Measurements from ENCODE around the gene DFFB.

Gene DFFB

DNA sequence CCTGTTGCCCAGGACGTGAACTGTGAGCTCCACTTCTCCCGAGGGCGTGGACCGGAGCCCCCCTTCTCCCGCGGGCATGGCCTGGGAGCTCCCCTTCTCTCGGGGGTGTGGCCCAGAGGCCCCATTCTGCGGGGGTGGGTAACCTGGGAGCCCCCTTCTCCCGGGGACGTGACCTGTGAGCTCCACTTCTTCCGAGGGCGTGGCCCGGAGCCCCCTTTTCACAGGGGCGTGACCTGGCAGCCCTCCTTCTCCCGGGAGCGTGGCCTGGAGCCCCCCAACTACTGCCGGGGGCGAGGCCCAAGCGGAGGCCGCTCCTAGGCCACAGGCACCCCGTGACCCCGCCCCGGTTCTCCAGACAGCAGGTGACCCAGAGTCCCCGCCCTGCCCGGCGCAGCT, 42.5 kb downstream of the DFFB start:
- no peak for DNase-seq

DNA sequence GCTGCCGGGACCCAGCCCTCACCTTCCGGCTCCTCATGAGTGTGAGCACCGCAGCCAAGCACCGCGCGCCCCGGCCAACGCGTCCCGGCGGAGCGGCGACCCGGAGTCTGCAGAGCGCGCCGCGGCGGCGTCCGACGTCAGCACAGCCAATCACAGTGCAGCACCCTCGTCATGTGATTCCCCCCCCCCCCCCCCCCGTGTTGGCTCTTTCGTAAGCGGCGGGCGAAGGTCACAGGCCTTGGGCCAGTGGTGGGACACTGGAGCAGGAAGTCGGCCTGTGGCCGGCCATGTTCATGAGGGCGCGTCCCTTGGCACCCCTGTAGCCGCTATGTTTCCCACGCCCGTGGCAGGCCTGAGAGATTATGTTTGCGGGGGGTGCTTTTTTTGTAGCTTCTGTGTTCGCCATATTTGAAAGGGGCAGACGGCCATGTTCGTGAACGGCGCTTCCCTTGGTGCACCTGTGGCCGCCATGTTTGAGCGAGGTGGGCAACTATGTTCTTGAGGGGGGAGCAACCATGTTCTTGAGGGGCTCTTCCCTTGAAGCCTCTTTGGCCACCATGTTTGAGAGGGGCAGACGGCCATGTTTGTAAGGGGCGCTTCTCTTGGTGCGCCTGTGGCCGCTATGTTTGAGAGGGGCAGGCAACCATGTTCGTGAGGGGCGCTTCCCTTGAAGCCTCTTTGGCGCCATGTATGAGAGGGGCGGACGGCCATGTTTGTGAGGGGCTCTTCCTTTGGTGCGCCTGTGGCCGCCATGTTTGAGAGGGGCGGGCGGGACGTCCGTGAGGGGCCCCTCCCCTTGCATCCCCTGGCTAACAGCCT, 43.1 kb downstream of the DFFB start, which contains the start of gene C1orf174:
TSS of gene C1orf174 (minus strand) at position 123 of the 819 bp plus-strand sequence. CDS start at position 37, 86 bp downstream.
- DNase-seq = no peak

DNA sequence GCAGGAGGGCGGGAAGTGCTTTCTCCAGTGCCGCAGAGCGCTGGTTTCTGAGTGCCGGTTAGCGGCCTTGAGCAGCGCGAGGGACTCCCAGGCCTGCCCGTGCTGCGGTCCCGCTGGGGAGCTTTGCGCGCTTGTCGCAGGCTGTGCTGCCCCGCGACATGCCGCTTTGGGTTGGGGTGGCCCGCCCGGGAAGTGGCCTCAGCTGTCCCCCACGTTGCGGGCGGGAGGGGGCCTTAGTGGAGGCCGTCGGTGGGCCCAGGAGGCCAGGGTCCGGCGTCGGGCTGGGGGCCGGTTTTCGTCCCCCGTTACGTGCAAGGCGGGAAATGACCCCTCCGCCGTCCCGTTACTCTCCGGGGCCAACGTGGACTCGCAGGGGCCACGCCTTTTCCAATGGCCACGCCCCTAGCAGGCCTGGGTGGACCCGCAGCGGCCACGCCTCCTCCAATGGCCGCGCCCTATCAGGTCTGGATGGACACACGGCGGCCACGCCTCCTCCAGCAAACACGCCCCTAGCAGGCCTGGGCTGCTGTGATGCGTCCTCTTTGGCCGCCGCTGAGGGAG, 43.8 kb downstream of the DFFB start:
- no peak for DNase-seq

DNA sequence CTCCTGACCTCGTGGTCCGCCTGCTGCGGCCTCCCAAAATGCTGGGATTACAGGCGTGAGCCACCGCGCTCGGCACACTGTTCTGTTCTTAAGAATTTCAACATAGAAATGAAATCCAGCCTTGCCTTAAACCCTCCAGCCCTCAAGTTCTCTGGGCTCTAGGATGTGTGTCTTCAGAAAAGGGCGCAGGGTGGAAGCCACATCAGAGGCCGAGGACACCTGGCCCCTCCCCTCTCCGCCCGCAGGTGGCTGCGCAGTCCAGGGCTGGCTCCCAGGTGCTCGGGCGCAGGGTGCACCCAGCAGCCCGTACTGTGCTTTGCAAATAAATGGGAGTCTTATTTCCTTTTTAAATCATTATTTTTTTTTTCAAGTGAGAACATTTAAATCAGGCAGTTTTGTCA, 44.8 kb downstream of the DFFB start:
- DNase-seq = no peak

DNA sequence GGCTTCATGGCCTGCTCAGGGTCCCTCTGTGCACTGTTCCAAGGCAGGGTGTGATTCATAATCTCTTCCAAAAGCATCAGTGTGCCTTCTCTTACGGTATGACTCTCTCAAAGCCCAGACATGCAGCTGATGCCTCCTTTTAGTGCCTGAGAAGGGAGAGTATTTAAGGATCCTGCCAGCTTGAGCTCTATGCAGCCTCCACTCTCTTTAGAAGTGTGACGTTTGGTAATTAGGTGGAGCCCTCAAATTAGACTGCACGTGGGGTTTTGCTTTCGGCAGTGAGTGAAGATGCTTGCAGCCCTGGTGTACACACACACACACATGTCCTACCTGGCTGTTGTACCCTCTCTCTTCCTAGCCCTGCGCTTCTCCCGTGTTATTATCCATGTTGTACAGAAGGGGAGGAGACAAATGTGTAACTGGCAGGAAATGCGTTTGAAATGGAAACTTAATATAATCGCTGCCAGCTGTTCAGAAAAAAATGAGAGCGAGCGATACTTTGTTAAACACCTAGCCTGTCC, 45.4 kb downstream of the DFFB start:
- no peak for DNase-seq

DNA sequence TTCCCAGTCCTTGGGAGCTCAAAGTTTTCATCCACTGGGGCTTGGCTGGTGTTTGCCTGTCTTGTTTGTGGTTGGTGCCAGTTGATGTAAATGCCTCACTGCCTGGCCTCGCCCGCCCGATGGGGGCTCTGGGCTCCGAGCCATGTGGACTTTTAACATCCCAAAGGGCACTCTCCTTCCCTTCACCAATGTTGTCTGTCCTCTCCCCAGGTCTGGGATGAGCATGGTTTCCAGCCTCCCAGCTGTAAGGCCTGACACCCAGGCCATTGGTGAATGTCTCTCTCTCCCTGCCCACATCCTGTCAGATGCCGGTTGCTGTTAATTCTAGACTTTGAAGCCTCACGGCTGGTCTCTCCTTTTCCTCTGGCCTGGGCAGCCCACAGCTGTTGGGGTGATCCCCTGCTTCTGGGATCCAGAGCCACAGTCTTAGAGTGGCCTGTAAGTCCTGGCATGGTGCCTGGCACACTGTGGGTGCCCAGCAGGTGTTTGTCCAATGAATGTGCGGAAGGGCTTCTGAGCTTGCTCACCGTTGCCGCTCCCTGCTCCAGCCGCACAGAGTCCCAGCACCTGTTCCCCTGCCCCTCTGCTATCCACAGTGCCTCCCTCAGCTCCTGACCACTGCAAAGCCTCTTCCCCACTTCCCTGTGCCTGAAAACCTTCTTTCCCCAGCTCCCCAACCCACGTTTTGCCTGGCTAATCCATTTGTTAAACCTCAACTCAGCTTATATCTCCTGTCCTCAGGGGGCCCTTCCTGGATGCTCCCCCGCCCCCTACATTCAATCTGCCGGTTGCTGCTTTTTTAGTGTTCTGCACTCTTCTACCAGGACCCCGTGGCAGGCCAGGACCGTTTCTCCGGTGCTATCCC, 46.1 kb downstream of the DFFB start:
- DNase-seq = no peak

DNA sequence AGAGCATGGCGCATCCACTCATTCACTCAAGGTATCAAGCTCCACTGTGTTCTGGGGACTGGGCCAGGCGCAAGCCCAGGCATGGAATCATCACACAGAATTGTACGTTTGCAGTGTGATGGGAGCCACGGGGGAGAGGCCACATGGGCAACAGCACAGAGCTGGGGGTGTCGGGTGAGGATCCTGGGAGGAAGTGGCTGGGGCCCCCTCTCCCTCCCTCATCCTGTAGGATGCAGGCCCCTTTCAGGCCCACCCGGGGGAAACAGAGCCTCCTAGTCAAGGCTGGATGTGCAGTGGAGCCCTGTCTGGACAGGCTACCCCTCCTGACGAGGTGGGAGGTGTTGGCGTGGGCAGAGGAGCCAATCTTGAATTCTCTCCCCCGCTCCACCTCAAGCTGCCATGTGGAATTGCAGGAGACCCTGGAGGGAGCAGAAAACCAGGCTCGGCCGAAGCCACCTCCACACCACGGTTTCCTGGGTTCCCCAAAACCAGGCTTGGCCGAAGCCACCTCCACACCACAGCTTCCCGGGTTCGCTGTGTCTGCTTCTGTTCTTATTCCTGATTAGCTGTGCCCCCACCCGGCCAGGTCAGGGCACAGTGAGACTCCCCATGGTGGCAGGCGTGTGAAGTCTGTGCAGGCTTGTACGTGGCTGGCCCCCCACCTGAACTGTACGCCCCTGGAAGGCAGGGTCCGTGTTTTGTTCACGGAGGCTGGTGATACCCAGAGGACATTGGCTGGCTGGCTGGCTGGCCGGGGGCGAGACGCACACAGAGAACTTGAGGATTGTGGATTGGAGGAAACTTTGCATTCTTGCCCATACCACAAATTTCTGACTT, 46.9 kb downstream of the DFFB start:
- DNase-seq = no peak

DNA sequence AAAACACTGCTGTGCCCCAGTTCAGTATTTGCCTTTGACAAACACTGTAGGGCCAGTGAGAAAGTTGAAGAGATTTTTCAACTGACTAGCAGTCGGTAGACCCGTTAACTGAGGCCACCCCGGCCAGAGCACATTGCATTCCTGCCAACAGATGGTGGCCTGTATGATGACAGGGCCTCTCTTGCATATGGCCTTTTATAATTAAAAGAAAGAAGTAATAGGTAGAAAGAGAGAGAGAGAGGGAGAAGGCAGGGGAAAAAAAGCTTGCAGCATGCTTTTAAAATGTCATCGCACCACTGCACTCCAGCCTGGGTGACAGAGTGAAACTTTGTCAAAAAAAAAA, 47.5 kb downstream of the DFFB start:
- no peak for DNase-seq

DNA sequence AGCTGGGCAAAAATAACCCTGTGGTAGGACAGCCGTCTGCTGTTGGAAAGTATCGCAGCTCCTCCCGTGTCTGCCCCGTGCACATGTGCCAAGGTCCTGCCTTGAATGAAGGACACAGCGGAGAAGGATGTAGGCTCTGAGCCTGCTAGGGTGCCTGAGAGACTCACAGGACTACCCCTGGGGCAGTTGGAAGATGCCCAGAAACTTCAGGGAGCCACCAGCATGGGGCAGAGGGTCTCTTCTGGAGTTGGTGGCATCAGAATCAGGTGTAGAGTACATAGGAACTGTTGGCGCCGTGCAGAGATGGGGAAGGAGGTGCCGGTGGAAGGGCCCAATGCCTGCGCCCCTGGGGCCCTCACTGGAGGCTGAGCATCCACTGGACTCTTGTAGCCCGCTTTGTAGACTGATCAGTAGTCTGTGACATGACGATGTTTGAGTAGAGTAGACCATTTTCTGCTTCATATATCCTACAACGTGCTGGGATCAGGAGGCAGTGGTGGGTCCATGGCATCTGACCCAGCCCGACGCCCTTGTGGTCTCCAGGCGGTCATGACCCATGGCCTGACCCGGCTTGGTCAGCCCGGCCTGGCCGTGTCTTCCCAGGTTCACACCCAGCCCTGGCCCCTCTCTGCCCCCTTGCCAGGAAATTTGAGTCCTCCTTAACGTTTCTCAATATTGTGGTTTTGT, 48.1 kb downstream of the DFFB start:
- no peak for DNase-seq

DNA sequence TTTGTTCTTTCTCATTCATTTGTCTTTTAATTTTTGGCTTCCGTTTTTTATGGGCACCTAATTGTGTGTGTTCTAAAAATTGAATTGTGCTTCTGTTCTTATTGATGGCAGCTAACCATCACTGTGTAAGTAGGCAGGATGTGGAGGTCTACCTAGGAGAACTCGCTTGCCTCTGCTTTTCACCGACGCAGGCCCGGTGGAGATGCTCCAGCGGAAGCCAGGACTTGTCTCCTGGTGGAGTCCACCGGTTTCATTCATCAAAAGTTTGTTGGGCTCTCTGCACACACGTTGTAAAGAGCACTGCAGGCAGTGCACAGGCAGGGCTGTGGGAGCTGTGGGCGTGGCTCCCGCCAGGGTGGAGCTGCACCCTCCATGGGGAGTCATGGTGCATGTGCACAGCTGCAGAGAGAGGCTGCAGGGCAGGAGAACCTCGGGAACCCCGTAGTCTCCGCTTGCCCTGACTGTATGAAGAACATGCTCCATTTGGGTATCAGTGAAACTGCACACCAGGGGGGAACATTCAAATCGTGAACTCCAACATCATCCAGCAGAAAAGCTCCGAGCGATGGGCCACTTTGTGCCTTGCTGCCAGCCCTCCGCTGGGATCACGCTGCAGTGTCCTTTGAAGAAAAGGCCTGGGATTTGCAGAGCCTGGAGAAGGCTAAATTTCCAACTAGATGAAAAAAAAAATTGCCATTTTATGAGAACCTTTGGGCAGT, 48.8 kb downstream of the DFFB start:
- DNase-seq = no peak

DNA sequence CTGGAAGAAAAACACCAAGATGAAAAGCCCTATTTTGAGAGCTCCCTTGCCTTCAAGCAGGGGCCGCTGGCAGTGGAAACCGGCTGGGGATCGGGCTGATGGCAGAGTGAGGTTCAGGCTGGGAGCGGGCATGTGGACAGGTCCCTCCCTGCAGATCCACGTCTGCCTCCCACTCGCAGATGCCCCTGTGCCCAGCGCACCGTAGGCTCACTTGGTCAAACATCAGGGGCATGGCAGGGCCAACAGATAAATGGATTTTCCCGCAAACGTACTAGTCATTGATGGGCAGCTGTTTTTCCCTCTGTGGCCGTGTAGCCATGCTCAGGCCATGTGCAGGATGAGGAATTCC, 49.4 kb downstream of the DFFB start:
- no peak for DNase-seq

DNA sequence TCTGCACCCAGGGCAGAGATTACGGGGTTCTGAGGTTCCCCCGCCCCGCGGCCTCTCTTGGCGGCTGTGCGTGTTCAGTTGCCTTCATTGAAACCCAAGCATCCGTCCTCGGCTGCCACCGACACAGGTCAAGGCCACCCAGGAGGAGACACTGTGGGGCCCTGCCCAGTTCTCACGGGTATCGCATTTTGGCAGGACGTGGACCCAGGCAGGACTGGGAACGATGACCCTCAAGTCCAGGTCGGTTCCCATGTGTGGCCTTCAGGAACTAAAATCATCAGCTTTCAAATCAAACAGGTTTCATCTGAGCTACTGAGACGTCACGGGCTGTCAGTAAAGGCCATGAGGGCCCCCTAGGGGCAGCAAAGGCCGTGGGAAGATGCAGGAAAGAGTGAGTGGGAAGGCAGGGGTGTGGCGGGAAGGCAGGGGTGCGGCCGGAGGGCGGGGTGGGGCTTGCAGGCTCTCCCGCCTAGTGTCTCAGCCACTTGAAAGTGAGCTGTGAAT, 49.8 kb downstream of the DFFB start:
- no peak for DNase-seq

DNA sequence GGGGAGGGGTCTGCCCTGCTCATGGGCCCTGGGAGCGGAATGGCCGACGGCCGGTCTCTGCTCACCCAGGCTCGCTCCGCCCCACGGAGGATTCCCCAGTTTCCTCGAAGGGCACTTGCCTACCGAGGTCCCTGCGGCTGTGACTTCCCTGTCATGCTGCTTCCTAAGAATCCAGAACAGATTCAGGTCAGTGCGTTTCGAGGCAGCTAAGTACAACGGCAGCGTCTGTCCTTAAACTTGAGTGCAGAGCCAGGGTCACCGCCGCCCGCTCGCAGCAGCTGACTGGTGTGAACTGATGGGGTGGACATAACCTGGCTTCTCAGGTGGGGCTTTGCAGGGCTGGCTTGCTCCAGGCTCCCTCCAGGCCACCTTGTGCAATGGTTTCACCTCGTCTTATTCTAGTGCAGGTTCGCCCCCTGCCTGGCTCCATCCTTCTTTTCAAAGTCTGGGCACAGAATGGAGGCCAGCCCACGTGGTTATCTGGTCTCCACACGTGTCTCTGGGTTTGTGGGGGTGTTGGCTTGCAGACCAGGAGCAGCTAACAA, 50.4 kb downstream of the DFFB start:
- DNase-seq = no peak

DNA sequence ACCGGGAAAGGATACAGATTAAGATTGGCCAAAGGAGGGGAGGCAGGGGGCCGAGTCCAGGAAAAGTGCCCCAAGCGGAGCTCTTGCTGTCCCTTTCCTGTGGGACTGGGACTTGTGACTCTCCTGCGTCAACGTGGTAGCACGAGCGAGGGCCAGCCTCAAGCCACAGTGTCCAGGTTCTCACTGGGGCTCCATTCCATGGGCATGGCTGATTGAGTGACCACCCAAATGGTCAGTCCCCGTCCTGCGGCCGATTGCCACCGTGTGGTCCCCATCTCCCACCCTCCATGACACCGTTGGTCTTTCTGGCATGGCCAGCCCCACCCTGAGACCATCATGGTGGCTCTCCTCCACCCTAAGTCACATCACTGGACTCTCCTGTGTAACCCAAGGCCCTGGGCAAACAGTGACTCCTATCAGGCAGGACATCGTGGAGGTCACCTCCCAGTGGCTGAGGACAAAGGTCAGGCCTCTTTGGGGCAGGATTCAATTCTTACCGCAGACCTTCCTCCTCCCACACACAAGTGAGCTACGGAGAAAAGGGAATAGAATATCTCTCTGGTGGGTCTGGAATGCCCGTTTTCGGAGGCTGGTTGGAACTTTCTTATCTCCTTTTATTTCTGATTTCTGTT, 51.7 kb downstream of the DFFB start:
- no peak for DNase-seq

DNA sequence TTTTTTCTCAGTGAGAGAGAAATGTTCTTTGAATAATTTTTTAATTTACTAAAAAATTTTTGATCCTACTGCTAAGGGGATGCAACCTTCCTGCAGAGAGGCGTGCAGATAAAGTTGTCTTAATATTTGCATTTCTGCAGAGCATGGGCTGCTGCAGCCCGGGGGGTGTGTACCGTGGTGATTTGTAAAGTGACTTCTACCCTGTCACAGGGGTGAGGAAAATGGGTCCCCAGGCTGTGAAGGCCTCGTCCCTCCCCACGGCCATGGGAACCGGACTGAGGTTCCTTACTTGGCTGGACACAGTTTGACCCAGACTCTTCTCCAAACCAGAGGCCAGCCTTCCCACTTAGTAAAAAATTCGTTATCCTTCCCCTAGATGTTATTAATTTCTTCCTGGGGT, 52.3 kb downstream of the DFFB start:
- DNase-seq = no peak

DNA sequence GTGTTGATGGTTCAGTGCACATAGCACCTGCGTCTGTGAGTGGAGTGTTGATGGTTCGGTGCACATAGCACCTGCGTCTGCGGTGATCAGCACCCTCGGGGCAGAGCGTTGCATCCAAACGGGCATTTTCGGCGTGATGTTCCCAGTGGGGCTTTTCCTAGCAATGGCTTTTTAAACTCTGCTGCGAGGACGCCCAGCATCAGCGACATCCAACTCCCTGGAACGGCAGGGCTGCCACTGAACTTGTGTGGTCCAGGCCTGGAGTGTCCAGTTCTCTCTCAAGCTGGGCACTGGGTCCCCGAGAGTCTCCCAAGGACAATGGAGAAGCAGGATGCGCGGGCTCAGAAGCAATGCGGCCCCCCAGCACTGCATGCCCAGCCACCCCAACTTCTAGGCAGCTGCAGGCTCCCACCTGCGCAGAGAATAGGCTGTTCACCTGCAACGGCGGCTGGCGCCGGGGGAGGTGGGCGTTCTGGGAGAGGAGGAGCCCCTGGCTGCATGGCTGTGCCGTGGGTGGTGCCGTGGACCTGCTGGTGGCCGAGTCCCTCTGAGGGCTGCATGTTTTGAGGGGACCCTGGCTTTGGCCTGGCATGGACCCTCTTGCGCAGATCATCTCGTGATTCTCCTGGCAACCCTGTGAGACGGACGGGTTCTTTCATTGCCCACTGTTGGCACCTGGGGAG, 52.9 kb downstream of the DFFB start:
- no peak for DNase-seq

DNA sequence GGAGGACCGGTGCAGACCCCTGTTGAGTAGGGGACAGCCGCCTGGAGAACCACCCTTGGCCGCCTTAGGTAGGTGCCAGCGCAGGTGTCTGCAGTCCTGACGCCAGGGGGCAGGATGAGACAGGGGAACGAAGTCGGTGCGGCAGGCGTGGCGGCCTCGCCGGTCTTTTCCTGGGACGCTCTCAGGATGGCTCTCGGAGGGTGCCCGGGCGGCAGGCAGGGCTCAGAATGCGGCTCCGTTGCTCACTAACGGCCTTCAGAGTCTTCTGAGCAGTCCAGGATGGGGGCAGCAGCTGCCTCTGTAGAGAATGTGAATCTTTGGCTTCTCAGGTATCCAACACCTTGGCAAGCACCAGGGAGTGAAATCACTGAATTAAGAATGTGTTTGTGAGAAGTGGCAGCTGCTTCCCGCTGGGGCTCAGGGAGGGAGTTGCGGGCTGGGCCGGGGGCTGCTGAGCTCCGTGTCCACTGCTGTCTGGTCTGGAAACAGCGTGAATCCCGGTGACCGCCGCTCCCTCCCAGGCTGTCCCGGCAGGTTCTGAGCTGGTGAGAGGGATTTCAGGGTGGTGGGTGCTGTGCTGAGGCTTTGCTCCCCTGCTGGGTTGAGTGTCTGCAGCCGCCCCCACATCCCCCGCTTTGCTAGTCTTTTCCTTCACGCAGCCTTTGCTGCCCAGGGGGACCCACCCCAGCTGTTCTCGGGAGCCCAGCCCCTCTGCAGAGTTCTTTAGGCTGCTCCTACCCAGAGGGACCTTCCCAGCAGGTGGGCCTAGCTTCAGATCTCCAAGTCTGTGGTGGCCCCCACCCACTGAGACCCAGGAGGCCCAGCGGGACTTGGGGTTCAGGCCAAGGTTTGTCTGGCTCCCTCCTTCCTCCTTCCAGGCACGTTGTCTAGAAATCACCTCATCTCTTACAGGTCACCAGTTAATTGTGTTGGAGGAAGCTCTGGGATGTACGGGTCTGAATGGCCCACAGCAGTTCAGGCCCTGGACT, 53.9 kb downstream of the DFFB start:
- no peak for DNase-seq

DNA sequence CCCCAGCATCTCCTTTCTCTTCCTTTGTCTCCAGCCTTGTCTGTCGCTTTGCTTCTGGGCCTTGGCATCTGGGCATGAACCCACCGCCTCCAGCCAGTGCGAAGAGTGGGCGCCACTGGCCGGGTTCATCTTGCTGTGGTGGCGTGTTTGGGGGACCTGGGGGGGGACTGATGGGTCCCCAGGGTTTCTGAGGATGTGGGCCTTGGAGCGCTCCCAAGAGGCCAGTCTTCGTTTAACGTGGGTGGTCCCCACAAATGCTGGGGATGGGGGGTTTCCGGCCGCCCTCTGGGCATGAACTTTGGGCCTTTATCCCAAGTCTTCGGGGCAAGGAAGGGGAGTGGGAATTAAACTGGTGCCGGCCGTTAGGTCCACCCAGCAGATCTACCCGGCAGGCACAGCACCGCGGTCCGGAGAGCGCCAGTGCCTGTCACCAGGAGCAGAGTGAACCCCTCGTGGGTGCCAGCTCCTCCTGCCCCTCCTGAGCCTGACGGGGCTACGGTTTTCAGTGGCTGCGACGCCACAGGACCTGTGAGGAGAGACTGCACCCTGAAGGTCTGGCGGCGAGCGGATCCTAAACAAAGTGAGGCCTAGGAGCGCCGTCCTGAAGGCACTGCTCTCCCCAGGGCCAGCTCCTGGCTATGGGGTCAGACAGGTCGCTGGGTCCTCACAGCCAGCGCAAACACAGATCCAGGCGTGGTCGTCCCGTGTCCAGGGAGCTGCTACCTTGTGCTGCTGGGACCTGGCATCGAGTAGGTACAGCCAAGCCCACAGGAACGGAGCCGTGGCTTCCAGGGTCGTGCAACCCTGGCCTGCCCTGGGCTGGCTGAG, 54.9 kb downstream of the DFFB start:
- DNase-seq = no peak

Measured in NCI-H1092 treated with DMSO at 0.1 percent for 48 hours (cell line).